SIG-M5 (cell line): ENCODE measurements around the gene GBF1.

ENCODE experiments used
- DNase-seq: peaks from one replicate; lab custom pipeline; 2025; lab: John Stamatoyannopoulos, UW

GBF1 gene

DNA sequence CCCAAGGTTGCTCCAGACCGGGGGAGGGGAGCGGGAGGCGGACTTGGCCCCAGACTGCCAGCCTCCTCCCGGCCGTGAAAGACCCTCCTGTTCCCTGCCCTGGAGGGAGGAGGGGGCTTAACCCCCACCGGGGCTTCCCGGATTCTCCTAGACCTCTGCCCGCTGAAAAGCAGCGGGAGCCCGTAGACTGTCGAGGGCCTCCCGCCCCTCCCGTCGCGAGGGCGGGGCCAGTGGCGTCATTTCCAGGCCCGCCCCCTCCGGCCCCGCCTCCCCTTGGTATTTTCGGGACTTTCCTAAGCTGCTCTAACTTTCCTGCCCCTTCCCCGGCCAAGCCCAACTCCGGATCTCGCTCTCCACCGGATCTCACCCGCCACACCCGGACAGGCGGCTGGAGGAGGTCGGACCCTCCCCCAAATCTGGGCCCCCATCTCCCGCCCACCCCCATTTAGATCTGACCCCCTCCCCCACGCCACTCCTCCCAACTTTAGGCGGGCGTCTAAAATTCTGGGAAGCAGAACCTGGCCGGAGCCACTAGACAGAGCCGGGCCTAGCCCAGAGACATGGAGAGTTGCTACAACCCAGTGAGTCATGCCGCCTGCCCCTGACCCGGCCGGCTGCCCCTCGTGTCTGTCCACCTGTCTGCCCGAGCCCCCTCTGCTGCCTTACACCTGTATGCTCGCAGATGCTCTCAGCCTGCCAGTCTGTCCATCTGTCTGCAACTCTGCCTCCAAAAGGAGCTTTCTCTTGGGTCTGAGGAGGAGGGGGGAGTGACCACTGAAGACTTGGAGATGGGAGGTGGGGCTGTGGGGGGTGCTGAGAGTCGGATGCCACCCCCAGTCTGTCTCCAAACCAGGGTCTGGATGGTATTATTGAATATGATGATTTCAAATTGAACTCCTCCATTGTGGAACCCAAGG, 150.3 kb downstream of the GBF1 start, which contains the start of gene NFKB2:
Gene NFKB2, plus strand, starts transcription at position 306 of the 917 bp plus-strand sequence. Its CDS starts 255 bp downstream, at position 561.
- DNase-seq, result no peak

DNA sequence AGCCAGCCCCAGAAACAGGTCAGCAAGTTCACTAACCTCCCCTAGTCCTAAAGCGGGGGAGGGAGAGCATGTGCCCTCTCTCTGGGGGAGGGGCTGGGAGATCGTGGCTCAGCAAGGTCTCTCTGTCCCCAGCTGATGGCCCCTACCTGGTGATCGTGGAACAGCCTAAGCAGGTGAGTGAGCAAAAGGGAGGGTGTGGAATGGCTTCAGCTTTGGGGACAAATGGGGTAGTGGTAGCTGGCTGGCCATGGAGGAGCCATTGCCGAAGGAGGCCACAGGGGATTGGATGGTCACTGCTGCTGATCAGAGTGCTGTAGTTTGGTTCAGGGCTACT, 151.0 kb downstream of the GBF1 start:
- no peak for DNase-seq

GRCh38 chr10:102396730-102397151, 151.4 kb downstream of the GBF1 start:
- no peak for DNase-seq

DNA sequence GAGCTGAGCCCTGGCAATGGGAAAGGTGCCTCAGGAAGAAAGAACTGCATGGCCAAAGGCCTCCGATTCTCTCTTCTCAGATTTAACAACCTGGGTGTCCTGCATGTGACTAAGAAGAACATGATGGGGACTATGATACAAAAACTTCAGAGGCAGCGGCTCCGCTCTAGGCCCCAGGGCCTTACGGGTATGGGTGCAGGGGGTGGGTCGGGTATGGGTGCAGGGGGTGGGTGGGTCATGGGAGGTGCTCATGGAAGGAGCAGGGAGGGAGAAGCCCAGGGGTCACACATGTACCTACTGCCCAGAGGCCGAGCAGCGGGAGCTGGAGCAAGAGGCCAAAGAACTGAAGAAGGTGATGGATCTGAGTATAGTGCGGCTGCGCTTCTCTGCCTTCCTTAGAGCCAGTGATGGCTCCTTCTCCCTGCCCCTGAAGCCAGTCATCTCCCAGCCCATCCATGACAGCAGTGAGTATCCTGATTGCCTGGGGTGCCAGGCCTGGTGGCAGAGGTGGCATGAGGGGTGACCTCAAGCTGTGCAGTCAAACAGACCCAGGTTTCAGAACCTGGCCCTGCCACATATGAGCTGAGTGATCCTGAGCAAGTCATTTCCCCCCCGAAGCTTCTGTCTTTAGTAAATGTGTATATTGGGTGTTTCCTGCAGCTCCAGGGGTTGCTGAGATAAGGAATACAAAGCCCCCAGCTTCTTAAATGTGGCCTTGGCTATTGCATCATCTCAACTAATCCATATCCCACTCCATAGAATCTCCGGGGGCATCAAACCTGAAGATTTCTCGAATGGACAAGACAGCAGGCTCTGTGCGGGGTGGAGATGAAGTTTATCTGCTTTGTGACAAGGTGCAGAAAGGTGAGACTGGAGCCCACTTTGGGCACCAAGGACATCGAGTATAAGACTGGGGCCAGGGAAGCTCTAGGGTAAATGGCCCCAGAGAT, 152.2 kb downstream of the GBF1 start:
- no peak for DNase-seq

GRCh38 chr10:102398172-102399020, 153.1 kb downstream of the GBF1 start:
- no peak for DNase-seq

DNA sequence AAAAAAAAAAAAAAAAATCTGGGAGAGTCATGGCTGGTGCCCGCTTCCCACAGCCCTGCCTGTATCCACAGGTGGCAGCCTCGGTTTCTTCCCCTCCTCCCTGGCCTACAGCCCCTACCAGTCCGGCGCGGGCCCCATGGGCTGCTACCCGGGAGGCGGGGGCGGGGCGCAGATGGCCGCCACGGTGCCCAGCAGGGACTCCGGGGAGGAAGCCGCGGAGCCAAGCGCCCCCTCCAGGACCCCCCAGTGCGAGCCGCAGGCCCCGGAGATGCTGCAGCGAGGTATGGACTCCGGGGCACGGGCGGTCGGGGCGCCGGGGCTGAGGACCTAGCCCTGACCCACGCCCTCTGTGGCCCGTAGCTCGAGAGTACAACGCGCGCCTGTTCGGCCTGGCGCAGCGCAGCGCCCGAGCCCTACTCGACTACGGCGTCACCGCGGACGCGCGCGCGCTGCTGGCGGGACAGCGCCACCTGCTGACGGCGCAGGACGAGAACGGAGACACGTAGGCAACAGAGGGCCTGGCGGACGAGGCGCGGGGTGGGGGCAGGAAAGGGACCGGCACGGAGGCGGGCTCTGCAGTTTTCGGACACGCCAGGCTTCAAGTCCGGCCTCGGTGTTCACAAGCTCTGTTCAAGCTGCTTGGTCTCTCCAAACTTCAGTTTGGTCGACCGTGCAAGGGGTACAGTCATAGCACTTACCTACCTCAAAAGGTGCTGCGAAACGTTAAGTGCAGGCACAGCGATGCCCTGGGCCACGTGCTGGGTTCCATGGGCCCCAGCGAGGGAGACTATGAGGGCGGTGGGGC, 154.1 kb downstream of the GBF1 start:
- DNase-seq, result no peak

DNA sequence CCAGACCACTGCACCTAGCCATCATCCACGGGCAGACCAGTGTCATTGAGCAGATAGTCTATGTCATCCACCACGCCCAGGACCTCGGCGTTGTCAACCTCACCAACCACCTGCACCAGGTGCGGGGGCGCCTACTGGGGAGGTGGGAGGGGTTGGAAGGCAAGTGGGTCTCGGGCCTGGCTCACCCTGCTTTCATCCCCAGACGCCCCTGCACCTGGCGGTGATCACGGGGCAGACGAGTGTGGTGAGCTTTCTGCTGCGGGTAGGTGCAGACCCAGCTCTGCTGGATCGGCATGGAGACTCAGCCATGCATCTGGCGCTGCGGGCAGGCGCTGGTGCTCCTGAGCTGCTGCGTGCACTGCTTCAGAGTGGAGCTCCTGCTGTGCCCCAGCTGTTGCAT, 154.7 kb downstream of the GBF1 start:
- DNase-seq, result no peak

DNA sequence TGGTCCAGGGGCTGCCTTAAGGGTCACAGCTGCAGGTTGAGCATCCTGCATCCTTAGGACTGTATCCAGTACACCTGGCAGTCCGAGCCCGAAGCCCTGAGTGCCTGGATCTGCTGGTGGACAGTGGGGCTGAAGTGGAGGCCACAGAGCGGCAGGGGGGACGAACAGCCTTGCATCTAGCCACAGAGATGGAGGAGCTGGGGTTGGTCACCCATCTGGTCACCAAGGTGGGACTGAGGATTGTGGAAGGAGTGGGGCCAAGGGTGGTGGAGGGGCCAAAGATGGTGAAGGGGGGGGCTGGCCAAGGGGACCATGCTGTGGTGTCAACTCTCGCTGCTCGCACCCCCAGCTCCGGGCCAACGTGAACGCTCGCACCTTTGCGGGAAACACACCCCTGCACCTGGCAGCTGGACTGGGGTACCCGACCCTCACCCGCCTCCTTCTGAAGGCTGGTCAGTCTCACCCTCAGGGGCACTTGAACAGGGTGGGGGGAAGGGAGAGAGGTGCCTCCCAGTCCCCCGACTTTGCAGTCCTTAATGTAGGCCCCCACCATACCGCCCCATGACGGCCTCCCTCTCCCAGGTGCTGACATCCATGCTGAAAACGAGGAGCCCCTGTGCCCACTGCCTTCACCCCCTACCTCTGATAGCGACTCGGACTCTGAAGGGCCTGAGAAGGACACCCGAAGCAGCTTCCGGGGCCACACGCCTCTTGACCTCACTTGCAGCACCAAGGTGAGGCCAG, 155.4 kb downstream of the GBF1 start:
- no peak for DNase-seq

- DNase-seq, result no peak
Observed at GRCh38 chr10:102401342-102401654, 156.0 kb downstream of the GBF1 start.

GRCh38 chr10:102401735-102402511, 156.6 kb downstream of the GBF1 start:
- no peak for DNase-seq

GRCh38 chr10:102402512-102402896, 157.2 kb downstream of the GBF1 start:
- DNase-seq, result no peak

DNA sequence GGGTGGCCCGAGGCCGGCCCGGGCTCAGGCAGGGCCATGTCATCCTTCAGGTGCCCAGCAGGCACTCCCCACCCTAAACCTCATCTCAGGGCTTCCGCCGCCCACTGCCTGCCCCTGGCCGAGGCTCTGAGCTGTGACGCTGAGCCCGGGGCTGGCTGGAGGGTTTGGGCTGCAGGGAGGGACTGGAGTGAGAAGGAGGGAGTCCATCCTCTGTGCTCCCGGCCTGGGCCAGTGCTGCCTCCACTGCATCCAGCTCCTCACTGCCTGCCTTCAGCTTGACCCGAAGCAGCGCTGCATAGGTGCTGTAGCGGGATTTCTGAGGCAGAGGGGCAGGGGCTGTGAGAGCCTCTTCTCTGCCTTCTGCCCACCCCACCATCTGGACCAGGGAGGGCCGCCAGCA, 157.8 kb downstream of the GBF1 start:
- DNase-seq, result no peak

GRCh38 chr10:102404361-102405107, 159.2 kb downstream of the GBF1 start:
- no peak for DNase-seq

DNA sequence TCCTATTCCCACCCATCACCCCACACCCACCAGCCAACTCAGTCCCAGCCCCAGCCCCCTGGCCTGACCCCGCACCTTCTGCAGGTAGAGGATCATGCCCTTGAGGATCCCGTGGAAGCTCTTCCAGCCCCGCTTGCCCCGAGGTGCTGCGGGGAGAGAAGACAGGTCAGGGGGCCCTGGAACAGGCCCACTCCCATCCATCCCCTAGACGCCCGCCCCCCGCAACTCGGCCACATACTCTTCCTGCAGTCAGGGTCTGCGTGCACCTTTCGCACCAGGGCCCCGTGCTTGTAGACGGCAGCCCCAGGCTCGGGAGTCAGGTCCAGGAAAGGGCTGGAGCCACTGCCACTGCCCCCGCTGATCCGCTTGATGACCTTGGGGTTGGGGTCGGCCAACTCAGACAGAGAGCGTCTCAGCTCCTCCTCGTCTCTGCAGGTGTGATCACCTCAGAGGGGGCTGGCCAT, 159.8 kb downstream of the GBF1 start:
- DNase-seq, result no peak

DNA sequence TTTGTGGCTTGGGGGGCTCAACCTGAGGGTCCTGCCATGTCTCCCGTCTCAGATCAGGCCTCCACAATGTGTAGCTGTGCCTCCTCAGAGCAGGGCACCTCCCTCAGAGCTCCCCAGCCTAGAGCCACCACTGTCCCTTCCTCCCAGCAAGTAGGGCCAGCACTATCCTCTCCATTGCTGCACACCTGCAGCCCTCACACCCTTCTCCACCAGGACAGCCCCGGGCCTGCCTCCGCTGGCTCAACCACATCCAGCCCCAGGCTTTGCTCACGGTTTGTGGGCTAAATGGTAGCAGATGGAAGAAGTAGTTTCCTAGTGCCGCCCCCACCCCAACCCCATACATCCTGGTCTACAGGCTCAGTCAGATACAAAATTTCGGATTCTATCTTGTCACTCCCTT, 160.3 kb downstream of the GBF1 start:
- no peak for DNase-seq

DNA sequence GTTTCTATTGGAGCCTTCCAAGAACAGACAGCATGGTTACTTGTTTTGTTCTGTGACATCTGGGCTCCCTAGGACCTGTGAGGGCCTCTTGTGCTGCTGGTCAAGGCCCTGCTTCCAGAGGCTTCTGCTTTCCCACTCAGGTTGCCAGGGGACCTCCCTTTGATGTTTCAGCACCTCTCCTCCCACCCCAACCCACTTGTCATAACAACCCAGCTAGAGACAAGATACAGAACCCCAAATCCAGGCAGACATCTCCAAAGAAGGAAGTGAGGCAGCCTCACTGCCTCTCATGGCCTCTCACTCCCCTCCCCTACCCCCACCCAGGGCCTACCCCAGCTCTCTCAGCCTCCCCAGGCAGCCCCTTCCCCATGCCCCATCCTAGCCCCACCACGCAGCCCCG, 161.5 kb downstream of the GBF1 start:
- DNase-seq, result no peak

DNA sequence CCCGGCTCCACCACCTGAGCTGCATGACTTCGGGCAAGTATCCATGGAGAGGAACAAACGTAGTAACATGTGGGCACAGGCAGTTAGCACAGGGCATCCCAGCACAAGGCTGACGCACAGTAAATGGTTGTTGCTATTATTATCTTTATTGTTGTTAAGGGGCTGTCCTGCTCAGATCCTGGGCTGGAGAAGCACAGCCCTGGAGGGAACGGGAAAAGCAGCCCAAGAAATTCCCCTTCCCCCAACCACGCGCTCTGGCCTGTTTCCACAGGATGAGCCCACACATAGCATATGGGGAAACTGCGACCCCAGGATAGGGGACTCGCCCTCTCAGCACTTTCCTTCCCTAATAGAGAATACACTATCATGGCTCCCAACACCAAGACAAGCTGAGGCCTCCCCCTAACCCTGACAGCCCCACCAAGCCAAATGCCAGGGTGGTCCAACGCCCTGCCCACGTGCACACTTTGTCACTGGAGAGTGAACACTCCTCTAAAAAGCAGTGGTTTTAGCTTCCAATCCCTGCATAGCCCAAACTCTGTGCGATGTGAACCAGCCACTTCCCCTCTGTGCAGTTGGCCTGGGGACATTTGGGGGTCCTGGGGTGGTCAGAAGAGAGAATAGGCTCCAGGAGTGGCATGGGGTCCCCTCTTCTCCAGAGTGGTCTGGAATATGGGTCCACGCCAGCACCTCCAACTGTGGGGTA, 162.2 kb downstream of the GBF1 start:
- DNase-seq, result no peak

- DNase-seq, result no peak
Observed at GRCh38 chr10:102408131-102408727, 162.9 kb downstream of the GBF1 start.
